Measurements from ENCODE around the gene TNF. TPM values are rescaled to one million over a fixed set of nuclear protein-coding genes. Genes with fewer than 3 reads are reported as not detected.

The TNF gene
- total RNA-seq, 1 donor from 2014 or later, result 0.60 TPM

DNA sequence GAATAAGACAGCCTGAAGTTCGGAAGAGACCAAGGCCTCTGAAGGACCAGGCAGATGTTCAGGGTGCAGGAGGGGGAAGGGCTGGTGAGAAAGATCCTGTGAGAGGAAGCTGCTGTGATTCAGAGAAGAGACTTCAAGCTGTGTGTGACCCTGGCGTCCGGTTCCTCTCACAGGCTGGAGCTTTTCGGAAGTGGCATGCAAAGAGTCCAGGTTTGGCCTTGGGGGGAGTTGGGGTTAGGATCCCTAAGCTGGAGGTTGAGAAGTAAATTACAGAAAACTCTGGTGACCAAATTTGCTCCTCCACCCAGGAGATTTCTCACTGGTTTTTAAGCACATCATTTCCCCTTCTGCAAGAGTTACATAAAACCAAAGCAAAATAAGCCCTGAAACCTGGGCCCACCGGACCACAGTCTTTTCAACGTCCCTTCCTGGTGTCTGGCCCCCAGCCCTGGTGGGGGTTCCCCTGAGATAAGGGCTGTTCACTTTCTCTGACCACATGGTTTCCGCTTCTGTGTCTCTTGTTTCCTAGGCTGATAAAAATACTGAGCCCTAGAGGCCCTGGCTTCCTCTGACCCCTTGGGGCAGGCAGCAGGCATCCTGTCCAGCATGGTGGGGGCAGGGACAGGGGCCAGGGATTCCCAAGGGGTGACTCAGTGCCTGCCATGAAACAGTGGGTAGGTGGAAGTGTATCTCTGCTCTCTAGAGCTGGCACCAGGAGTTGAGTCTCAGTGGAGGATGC lies 15.2 kb upstream of the TNF start:
- TF ChIP-seq CTCF (IDR thresholded peaks at IDR 0.05; ENCODE audit: unreplicated experiment), result no peak
- Mint-ChIP-seq H3K27me3 (ENCODE audit: low read depth) (no peaks in the 10 kb centered on the region), H3K36me3 (peaks cover 6% of the 10 kb centered on the region), H3K27ac (peak overlapping the region; percentile 27), H3K9me3 (no peaks in the 10 kb centered on the region), H3K4me3 (no peak overlapping the region), H3K4me1 (no peaks in the 10 kb centered on the region)
- no peak for DNase-seq (ENCODE audit: low spot score in 2 of 2, unreplicated experiment in 2 of 2)

DNA sequence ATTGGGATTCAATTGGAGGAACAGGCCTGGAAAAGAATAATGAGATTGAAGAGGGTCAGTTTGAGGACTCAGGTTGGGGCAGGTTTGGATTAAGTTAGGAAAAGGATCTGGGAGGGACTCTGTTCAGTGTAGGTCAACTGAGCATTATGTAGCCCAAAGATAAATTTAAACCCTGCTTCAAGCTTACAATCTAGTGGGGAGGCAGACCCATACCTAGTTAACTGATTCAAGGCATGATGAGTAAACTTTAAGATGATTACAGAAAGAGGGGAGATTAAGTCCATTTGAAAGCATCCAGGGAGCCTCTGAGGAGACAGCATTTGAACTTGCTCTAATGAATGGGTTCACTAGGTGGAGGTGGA lies 14.7 kb upstream of the TNF start:
- no peaks in the 10 kb centered on the region for H3K27me3 Mint-ChIP-seq (ENCODE audit: low read depth)
- no peak overlapping the region for H3K4me3 Mint-ChIP-seq
- TF ChIP-seq CTCF (IDR thresholded peaks at IDR 0.05; ENCODE audit: unreplicated experiment), result no peak
- no peaks in the 10 kb centered on the region for H3K4me1 Mint-ChIP-seq
- H3K27ac Mint-ChIP-seq, result peak overlapping the region; percentile 27
- DNase-seq (ENCODE audit: low spot score in 2 of 2, unreplicated experiment in 2 of 2), result no peak
- no peaks in the 10 kb centered on the region for H3K9me3 Mint-ChIP-seq
- peaks cover 6% of the 10 kb centered on the region for H3K36me3 Mint-ChIP-seq

GRCh38 chr6:31567531-31568370 lies 7.6 kb upstream of the TNF start:
- Mint-ChIP-seq H3K4me1 (no peaks in the 10 kb centered on the region), H3K9me3 (no peaks in the 10 kb centered on the region), H3K36me3 (no peaks in the 10 kb centered on the region), H3K27me3 (ENCODE audit: low read depth) (peaks cover 7% of the 10 kb centered on the region), H3K4me3 (no peak overlapping the region), H3K27ac (no peak overlapping the region)
- DNase-seq (ENCODE audit: low spot score in 2 of 2, unreplicated experiment in 2 of 2), result no peak
- TF ChIP-seq CTCF (IDR thresholded peaks at IDR 0.05; ENCODE audit: unreplicated experiment), result no peak

GRCh38 chr6:31568537-31568961 lies 6.8 kb upstream of the TNF start:
- Mint-ChIP-seq H3K36me3 (no peaks in the 10 kb centered on the region), H3K4me3 (no peak overlapping the region), H3K4me1 (no peaks in the 10 kb centered on the region), H3K27ac (no peak overlapping the region), H3K27me3 (ENCODE audit: low read depth) (peaks cover 7% of the 10 kb centered on the region), H3K9me3 (no peaks in the 10 kb centered on the region)
- TF ChIP-seq CTCF (IDR thresholded peaks at IDR 0.05; ENCODE audit: unreplicated experiment), result no peak
- DNase-seq (ENCODE audit: low spot score in 2 of 2, unreplicated experiment in 2 of 2), result no peak

- H3K4me3 Mint-ChIP-seq, result no peak overlapping the region
- no peak for TF ChIP-seq CTCF (IDR thresholded peaks at IDR 0.05; ENCODE audit: unreplicated experiment)
Measured at GRCh38 chr6:31569861-31570536, 5.4 kb upstream of the TNF start.

More at GRCh38 chr6:31569861-31570536, 5.4 kb upstream of the TNF start:
- no peak overlapping the region for H3K27ac Mint-ChIP-seq
- no peaks in the 10 kb centered on the region for H3K9me3 Mint-ChIP-seq
- DNase-seq (ENCODE audit: low spot score in 2 of 2, unreplicated experiment in 2 of 2), result no peak
- H3K4me1 Mint-ChIP-seq, result no peaks in the 10 kb centered on the region
- peaks cover 7% of the 10 kb centered on the region for H3K27me3 Mint-ChIP-seq (ENCODE audit: low read depth)
- no peaks in the 10 kb centered on the region for H3K36me3 Mint-ChIP-seq

All from mesothelial cell of epicardium (in vitro differentiated cells).